Neutrophil (primary cell): ENCODE data around the gene NOC4L.
A peak's percentile ranks its signal among the peaks of the same experiment; 100 is the strongest.

Experiments
- H3K27ac ChIP-seq: fragments of 200-600 bp; sonication (generic); 2 replicates; pipeline ENCODE4 v1.5.1; 2016; ENCODE audit warnings: mild to moderate bottlenecking, moderate library complexity
- H3K27me3 ChIP-seq: fragments of 200-600 bp; sonication (generic); 2 replicates; pipeline ENCODE4 v1.6.0; 2016; ENCODE audit warnings: mild to moderate bottlenecking
- H3K36me3 ChIP-seq: fragments of 200-600 bp; sonication (generic); 2 replicates; pipeline ENCODE4 v1.5.1; 2017
- H3K4me1 ChIP-seq, 2 experiments: fragments of 200-600 bp in 1 of 2; sonication (generic) in 1 of 2; 1 replicate in 1 of 2; 2 replicates in 1 of 2; pipeline versions ENCODE4 v1.5.1 to v1.6.1; 2013 to 2016; ENCODE audit warnings: low read depth in 1 of 2, low read length in 1 of 2, mild to moderate bottlenecking in 1 of 2, moderate library complexity in 1 of 2; ENCODE audit not compliant: control insufficient read depth in 1 of 2, insufficient read depth in 1 of 2
- H3K4me3 ChIP-seq, 2 experiments: fragments of 200-600 bp in 1 of 2; sonication (generic) in 1 of 2; 1 replicate in 1 of 2; 2 replicates in 1 of 2; pipeline ENCODE4 v1.5.1; 2013 to 2016; ENCODE audit warnings: low read depth in 1 of 2, low read length in 1 of 2, mild to moderate bottlenecking in 1 of 2, moderate library complexity in 1 of 2
- H3K9me3 ChIP-seq: fragments of 200-600 bp; sonication (generic); 2 replicates; pipeline ENCODE4 v1.5.1; 2016
- CTCF ChIP-seq: fragments of 200-600 bp; sonication (generic); IDR thresholded peaks from 2 replicates; pipeline ENCODE4 v1.5.1; 2016; ENCODE audit warnings: antibody characterized with exemption

The NOC4L gene

GRCh38 chr12:132180648-132181546 lies 36.6 kb downstream of the NOC4L start:
- no peaks in the 10 kb centered on the region for H3K36me3 ChIP-seq
- H3K4me1 ChIP-seq = peaks cover 0 to 12% of the 10 kb centered on the region in 2 experiments
- H3K9me3 ChIP-seq = no peaks in the 10 kb centered on the region
- no peak overlapping the region for H3K4me3 ChIP-seq
- no peak for TF ChIP-seq CTCF
- H3K27me3 ChIP-seq = peaks cover 50% of the 10 kb centered on the region
- H3K27ac ChIP-seq = no peak overlapping the region

- no peak for TF ChIP-seq CTCF
Measured at GRCh38 chr12:132181570-132182200, 37.4 kb downstream of the NOC4L start.

GRCh38 chr12:132182206-132182710 lies 38.0 kb downstream of the NOC4L start:
- no peak for TF ChIP-seq CTCF
- Histone ChIP-seq H3K9me3 (no peaks in the 10 kb centered on the region), H3K36me3 (no peaks in the 10 kb centered on the region), H3K4me3 (no peak overlapping the region), H3K4me1 (peaks cover 6 to 21% of the 10 kb centered on the region in 2 experiments), H3K27ac (no peak overlapping the region), H3K27me3 (peaks cover 63% of the 10 kb centered on the region)

More at GRCh38 chr12:132181570-132182200, 37.4 kb downstream of the NOC4L start:
- no peaks in the 10 kb centered on the region for H3K36me3 ChIP-seq
- no peaks in the 10 kb centered on the region for H3K9me3 ChIP-seq
- H3K4me1 ChIP-seq = peaks cover 6 to 18% of the 10 kb centered on the region in 2 experiments
- no peak overlapping the region for H3K27ac ChIP-seq
- H3K4me3 ChIP-seq = no peak overlapping the region
- H3K27me3 ChIP-seq = peaks cover 57% of the 10 kb centered on the region

- Histone ChIP-seq H3K4me3 (no peak overlapping the region), H3K9me3 (no peaks in the 10 kb centered on the region), H3K4me1 (peaks cover 6 to 21% of the 10 kb centered on the region in 2 experiments), H3K27ac (no peak overlapping the region), H3K27me3 (peaks cover 69% of the 10 kb centered on the region), H3K36me3 (no peaks in the 10 kb centered on the region)
- TF ChIP-seq CTCF = no peak
Measured at GRCh38 chr12:132182711-132183365, 38.6 kb downstream of the NOC4L start.

- TF ChIP-seq CTCF = no peak
- Histone ChIP-seq H3K4me1 (peaks cover 21 to 28% of the 10 kb centered on the region in 2 experiments), H3K27me3 (peaks cover 83% of the 10 kb centered on the region), H3K27ac (no peak overlapping the region), H3K4me3 (peak overlapping the region; percentile 39 to 51), H3K9me3 (no peaks in the 10 kb centered on the region), H3K36me3 (no peaks in the 10 kb centered on the region)
Measured at GRCh38 chr12:132185705-132186104, 41.4 kb downstream of the NOC4L start.
